HCT116 (cell line): Measurements from ENCODE around the gene RASGRF1. TPM values are rescaled to one million over a fixed set of nuclear protein-coding genes. Genes with fewer than 3 reads are reported as not detected.

ENCODE experiments used
- ATAC-seq: fragments of 200-7000 bp; cut with Tn5 transposase; 2 replicates; pipeline ENCODE4 v1.9.1; 2020; ENCODE audit warnings: mild to moderate bottlenecking, moderate library complexity
- BruUV-seq: library from RNA; stranded (reverse); fragments of 400-500 nt; replicated peaks from 2 replicates; lab custom pipeline; 2021; lab: Mats Ljungman, UMichigan
- CTCF ChIA-PET: fragments of 300-600 bp; sonication (Branson Sonifier 250); formaldehyde crosslinking; loops from one replicate; lab custom pipeline; 2021; ENCODE audit warnings: antibody characterized with exemption; lab: Charles Lee
- POLR2A ChIA-PET: fragments of 300-600, 350-600 bp; sonication (Branson Sonifier 250); formaldehyde crosslinking; loops from one replicate; lab custom pipeline; 2021; ENCODE audit warnings: antibody characterized with exemption; lab: Charles Lee
- RAD21 ChIA-PET, 2 experiments: fragments of 300-600 bp; sonication (Branson Sonifier 250); formaldehyde crosslinking; loops; one replicate each; lab custom pipeline; 2023; ENCODE audit warnings: low total read pairs in 2 of 2; ENCODE audit not compliant: uncharacterized antibody in 2 of 2, unreplicated experiment in 2 of 2, low non-redundant PET in 1 of 2; lab: Charles Lee
- DNase-seq: peaks from one replicate; pipeline ENCODE4 v3.0.0-alpha.2; 2010; ENCODE audit warnings: low read depth, low spot score
- H2AFZ ChIP-seq: fragments of 200-600 bp; shearing (Covaris generic), sonication (generic); 2 replicates; pipeline ENCODE4 v1.6.1; 2017; ENCODE audit warnings: low read depth, mixed run types, mixed read lengths, antibody characterized with exemption, low read length; ENCODE audit not compliant: poor library complexity, severe bottlenecking
- H3K27ac ChIP-seq: 2 replicates; pipeline ENCODE4 v1.5.1; 2012; ENCODE audit warnings: low read depth, low read length
- H3K27me3 ChIP-seq: fragments of 200-600 bp; sonication (generic); 2 replicates; pipeline ENCODE4 v1.6.1; 2016; ENCODE audit warnings: mixed run types, low read length, mixed read lengths; ENCODE audit not compliant: insufficient read depth
- H3K36me3 ChIP-seq, 2 experiments: fragments of 200-500 bp in 1 of 2; fragments of 200-600 bp in 1 of 2; sonication (Bioruptor generic) in 1 of 2; sonication (generic) in 1 of 2; 2 replicates each; pipeline versions ENCODE4 v1.5.1 to v1.6.1; 2014 to 2016; ENCODE audit warnings: low read length in 2 of 2, inconsistent platforms in 1 of 2, mixed read lengths in 1 of 2, mixed run types in 1 of 2; ENCODE audit not compliant: insufficient read depth in 2 of 2, control insufficient read depth in 1 of 2
- H3K4me1 ChIP-seq, 2 experiments: fragments of 200-600 bp in 1 of 2; sonication (generic) in 1 of 2; 2 replicates each; pipeline versions ENCODE4 v1.5.1 to v1.6.1; 2012 to 2017; ENCODE audit warnings: low read length in 2 of 2, inconsistent platforms in 1 of 2, mild to moderate bottlenecking in 1 of 2, mixed read lengths in 1 of 2, mixed run types in 1 of 2, moderate library complexity in 1 of 2; ENCODE audit not compliant: insufficient read depth in 2 of 2, control insufficient read depth in 1 of 2
- H3K4me2 ChIP-seq: fragments of 200-600 bp; sonication (generic); 2 replicates; pipeline ENCODE4 v1.6.1; 2017; ENCODE audit warnings: mixed run types, low read length, mixed read lengths
- H3K4me3 ChIP-seq, 2 experiments: fragments of 200-600 bp in 1 of 2; sonication (generic) in 1 of 2; replicated peaks in 1 of 2; 2 replicates each; pipeline ENCODE4 v1.5.1; 2011 to 2016; ENCODE audit warnings: low read length in 2 of 2, control low read depth in 1 of 2, low read depth in 1 of 2, mild to moderate bottlenecking in 1 of 2, mixed read lengths in 1 of 2, mixed run types in 1 of 2
- H3K79me2 ChIP-seq: fragments of 200-600 bp; sonication (generic); 2 replicates; pipeline ENCODE4 v1.6.1; 2017; ENCODE audit warnings: mild to moderate bottlenecking, mixed run types, low read length, moderate library complexity, mixed read lengths; ENCODE audit not compliant: insufficient read depth
- H3K9ac ChIP-seq: fragments of 200-600 bp; sonication (generic); 2 replicates; pipeline ENCODE4 v1.6.1; 2016; ENCODE audit warnings: low read length, mixed read lengths
- H3K9me2 ChIP-seq: fragments of 200-600 bp; sonication (generic), shearing (Covaris generic); 2 replicates; pipeline ENCODE4 v1.6.1; 2017; ENCODE audit warnings: mixed run types, mild to moderate bottlenecking, moderate library complexity; ENCODE audit not compliant: insufficient read depth
- H3K9me3 ChIP-seq, 2 experiments: fragments of 200-500 bp in 1 of 2; fragments of 200-600 bp in 1 of 2; sonication (Bioruptor generic) in 1 of 2; sonication (generic) in 1 of 2; 2 replicates each; pipeline ENCODE4 v1.6.1; 2014 to 2017; ENCODE audit warnings: low read length in 2 of 2, mixed read lengths in 2 of 2, inconsistent platforms in 1 of 2, low read depth in 1 of 2, mild to moderate bottlenecking in 1 of 2, mixed run types in 1 of 2, moderate library complexity in 1 of 2; ENCODE audit not compliant: control insufficient read depth in 1 of 2, insufficient read depth in 1 of 2
- H4K20me1 ChIP-seq: fragments of 200-600 bp; sonication (generic), shearing (Covaris generic); 2 replicates; pipeline ENCODE4 v1.6.1; 2017; ENCODE audit warnings: mixed run types, mild to moderate bottlenecking, moderate library complexity; ENCODE audit not compliant: insufficient read depth
- CBX3 ChIP-seq: IDR thresholded peaks from 2 replicates; pipeline ENCODE4 v1.6.1; 2012; ENCODE audit warnings: low read depth
- FOSL1 ChIP-seq: IDR thresholded peaks from 2 replicates; pipeline ENCODE4 v1.6.1; 2012; ENCODE audit warnings: low read depth
- JUND ChIP-seq: IDR thresholded peaks from 2 replicates; pipeline ENCODE4 v1.6.1; 2012
- POLR2A ChIP-seq: IDR thresholded peaks from 2 replicates; pipeline ENCODE4 v1.7.0; 2011; ENCODE audit warnings: borderline replicate concordance; ENCODE audit not compliant: insufficient read depth, insufficient read length; ENCODE audit errors: extremely low read depth
- POLR2AphosphoS5 ChIP-seq: IDR thresholded peaks from 2 replicates; pipeline ENCODE4 v1.6.1; 2011; ENCODE audit warnings: mild to moderate bottlenecking, low read depth, low read length, moderate library complexity
- RAD21 ChIP-seq: IDR thresholded peaks from 2 replicates; pipeline ENCODE4 v1.6.1; 2012; ENCODE audit warnings: low read depth, mild to moderate bottlenecking
- SIN3A ChIP-seq: IDR thresholded peaks from 2 replicates; pipeline ENCODE4 v1.6.1; 2012; ENCODE audit warnings: low read depth
- SP1 ChIP-seq: IDR thresholded peaks from 2 replicates; pipeline ENCODE4 v1.6.1; 2012; ENCODE audit warnings: low read depth
- intact Hi-C: fragments of 100-400 bp; cut with micrococcal nuclease; formaldehyde crosslinking; loops from 2 replicates; pipeline ENCODE4 v1.10.0; 2022
- total RNA-seq: library from RNA; stranded (reverse); gene quantifications from one replicate; pipeline ENCODE4 v1.2.1, GENCODE V29; 2021; ENCODE audit not compliant: unreplicated experiment
- TF ChIP-seq, protein P1 (sequence below): IDR thresholded peaks from 2 replicates; pipeline ENCODE4 v1.6.1; 2012

The RASGRF1 gene
- total RNA-seq, 1 experiment from 2014 or later: 2.4 TPM

DNA sequence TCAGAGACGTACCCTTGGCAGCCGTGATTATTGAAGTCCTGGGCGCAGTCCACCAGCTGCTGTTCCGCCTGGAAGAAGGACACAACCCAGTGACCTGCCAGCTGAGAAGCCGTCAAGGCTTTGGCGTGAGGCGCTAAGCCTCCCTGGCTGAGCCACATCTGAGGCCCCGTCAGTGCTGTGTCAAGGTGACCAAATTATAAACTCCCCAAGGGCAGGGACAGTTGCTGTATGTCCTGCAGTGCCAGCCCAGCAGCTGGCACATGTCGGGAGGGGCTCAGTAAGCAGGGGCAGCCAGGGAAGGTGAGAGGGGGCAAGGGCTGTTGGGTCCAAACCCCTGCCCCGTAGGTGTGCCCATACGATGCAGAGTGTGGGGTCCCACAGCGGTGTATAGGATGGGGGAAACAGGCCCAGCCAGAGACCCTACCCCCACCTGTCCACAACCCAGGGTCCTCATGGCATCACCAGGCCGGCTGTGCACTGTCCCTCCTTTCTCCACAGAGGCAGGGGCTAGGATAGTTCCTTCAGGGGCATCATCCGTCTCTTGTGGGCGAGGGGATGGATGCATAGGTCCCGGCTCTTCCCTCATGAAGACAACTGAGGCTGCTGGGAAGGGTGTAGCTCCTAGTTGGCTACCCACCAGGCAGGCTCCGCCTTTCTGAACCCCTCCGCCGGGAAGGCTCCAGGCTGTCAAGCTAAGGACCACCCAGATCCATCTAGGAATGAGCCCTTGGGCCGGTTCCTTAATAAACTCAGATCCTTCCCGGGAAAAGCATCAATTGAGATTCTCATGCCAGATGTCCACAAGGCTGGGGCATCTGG lies 158.9 kb downstream of the RASGRF1 start:
- RAD21 ChIA-PET: no interaction called here
- POLR2A ChIA-PET: no interaction called here
- Histone ChIP-seq H3K27ac (peak overlapping the region; percentile 66), H3K9ac (peak overlapping the region; percentile 47), H3K4me3 (no peak overlapping the region), H3K4me2 (peak overlapping the region; percentile 69), H3K9me3 (no peaks in the 10 kb centered on the region), H3K36me3 (no peaks in the 10 kb centered on the region; a peak in 1 of 4 replicates), H3K27me3 (no peaks in the 10 kb centered on the region), H3K79me2 (no peaks in the 10 kb centered on the region), H2AFZ (no peak overlapping the region), H3K4me1 (peaks cover 10 to 26% of the 10 kb centered on the region in 2 experiments), H3K9me2 (no peaks in the 10 kb centered on the region), H4K20me1 (no peaks in the 10 kb centered on the region)
- CTCF ChIA-PET: interaction anchor here (1.1 to 1.2 kb wide), 2 partner anchors 48 to 253 kb away, joined by 3 to 5 read pairs; no protein-coding TSS in a partner anchor
- DNase-seq (no peak), ATAC-seq (peak; percentile 13)
- no peak for TF ChIP-seq POLR2AphosphoS5
- no peak for TF ChIP-seq RAD21
- no peak for TF ChIP-seq JUND
- intact Hi-C loops: no loop called here
- BruUV-seq: no TSS peak

DNA sequence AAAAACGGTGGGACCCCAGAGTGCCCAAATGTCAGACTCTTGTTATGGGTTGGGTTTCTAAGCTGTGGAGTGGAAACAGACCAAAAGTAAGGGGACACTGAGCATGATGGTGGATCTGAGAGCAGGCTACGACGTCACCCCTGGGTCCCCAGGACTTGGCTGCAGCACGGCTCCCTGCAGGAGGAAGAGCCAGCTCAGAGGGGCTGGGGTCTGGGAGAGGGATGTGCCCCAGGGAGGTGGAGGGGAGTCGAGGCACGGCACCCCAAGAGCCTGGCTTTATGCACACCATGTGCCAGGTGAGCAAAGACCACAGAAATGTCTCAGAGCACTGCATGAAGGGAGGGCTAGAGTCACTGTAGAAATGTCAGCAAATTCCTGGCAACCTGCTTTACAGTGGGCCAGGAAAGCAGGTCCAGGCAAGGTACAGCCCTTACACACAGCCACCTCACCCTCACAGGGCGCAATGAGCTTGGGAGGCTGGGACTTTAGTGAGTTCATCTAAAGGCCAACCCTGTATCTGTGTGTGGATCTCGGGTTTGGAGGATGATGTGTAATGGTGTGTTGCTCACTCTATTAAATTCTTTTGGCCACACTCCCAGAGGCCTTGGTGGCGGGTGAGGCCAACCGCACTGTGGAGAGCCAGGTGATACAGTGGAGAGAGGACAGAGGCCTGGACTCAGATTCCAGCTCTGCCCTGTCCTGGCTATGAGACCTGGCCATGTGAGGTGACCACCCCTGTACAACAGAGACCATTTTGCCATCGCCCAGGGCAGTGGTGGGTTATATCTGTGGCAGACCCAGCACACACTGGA lies 159.8 kb downstream of the RASGRF1 start:
- DNase-seq (peak; percentile 57), ATAC-seq (peak; percentile 89)
- peak overlapping the region in 1 of 2 experiments; percentile 28; a peak in 1 of 4 replicates for H3K4me3 ChIP-seq
- BruUV-seq: no TSS peak
- no peaks in the 10 kb centered on the region for H3K27me3 ChIP-seq
- POLR2A ChIA-PET: no interaction called here
- CTCF ChIA-PET: interaction anchor here (1.2 kb wide), 1 partner anchor 49 kb away, joined by 5 read pairs; no protein-coding TSS in a partner anchor
- H4K20me1 ChIP-seq: no peaks in the 10 kb centered on the region
- no peaks in the 10 kb centered on the region for H3K79me2 ChIP-seq
- H2AFZ ChIP-seq: no peak overlapping the region
- H3K4me1 ChIP-seq: peaks cover 10 to 26% of the 10 kb centered on the region in 2 experiments
- TF ChIP-seq FOSL1: 0 out of 2 replicates have a peak, but pooled peaks have one; percentile 5
- peak; percentile 46 for TF ChIP-seq JUND
- peak; percentile 40; the same call in 1 of the 2 replicates for TF ChIP-seq POLR2AphosphoS5
- no peak for TF ChIP-seq POLR2A
- peak; percentile 76 for TF ChIP-seq SP1
- TF ChIP-seq RAD21: 0 out of 2 replicates have a peak, but pooled peaks have one; percentile 18
- TF ChIP-seq, protein P1, sequence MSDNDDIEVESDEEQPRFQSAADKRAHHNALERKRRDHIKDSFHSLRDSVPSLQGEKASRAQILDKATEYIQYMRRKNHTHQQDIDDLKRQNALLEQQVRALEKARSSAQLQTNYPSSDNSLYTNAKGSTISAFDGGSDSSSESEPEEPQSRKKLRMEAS: peak; percentile 58; the same call in 1 of the 2 replicates
- no peak for TF ChIP-seq SIN3A
- TF ChIP-seq CBX3: peak; percentile 38; the same call in 1 of the 2 replicates
- RAD21 ChIA-PET: no interaction called here
- intact Hi-C loops: no loop called here
- peak overlapping the region; percentile 66 for H3K27ac ChIP-seq
- peak overlapping the region; percentile 47 for H3K9ac ChIP-seq
- H3K36me3 ChIP-seq: no peaks in the 10 kb centered on the region; a peak in 1 of 4 replicates
- no peaks in the 10 kb centered on the region for H3K9me2 ChIP-seq
- peak overlapping the region; percentile 69 for H3K4me2 ChIP-seq
- no peaks in the 10 kb centered on the region for H3K9me3 ChIP-seq
